Measurements from ENCODE around the gene DEFB124. TPM values are rescaled to one million over a fixed set of nuclear protein-coding genes. Genes with fewer than 3 reads are reported as not detected.
"Not testable (repeated sequence)": the region's sequence is repeated elsewhere in the genome, so short reads cannot be mapped to it uniquely, and the experiment has no call there.

Gene DEFB124
- not detected for polyA plus RNA-seq (2013, experiment 1 of 2; ENCODE audit: insufficient read length)
- not detected for polyA plus RNA-seq (2013, experiment 2 of 2; ENCODE audit: insufficient read length)

GRCh38 chr20:31474758-31475427 lies at the start of gene DEFB124, which contains the start of gene REM1:
Gene DEFB124, minus strand, starts transcription at chr20:31475127. Its CDS starts 2,114 bp downstream, at chr20:31473013.
Gene REM1, plus strand, starts transcription at chr20:31475288. Its CDS starts 1,158 bp downstream, at chr20:31476446.
- no peak for DNase-seq

DNA sequence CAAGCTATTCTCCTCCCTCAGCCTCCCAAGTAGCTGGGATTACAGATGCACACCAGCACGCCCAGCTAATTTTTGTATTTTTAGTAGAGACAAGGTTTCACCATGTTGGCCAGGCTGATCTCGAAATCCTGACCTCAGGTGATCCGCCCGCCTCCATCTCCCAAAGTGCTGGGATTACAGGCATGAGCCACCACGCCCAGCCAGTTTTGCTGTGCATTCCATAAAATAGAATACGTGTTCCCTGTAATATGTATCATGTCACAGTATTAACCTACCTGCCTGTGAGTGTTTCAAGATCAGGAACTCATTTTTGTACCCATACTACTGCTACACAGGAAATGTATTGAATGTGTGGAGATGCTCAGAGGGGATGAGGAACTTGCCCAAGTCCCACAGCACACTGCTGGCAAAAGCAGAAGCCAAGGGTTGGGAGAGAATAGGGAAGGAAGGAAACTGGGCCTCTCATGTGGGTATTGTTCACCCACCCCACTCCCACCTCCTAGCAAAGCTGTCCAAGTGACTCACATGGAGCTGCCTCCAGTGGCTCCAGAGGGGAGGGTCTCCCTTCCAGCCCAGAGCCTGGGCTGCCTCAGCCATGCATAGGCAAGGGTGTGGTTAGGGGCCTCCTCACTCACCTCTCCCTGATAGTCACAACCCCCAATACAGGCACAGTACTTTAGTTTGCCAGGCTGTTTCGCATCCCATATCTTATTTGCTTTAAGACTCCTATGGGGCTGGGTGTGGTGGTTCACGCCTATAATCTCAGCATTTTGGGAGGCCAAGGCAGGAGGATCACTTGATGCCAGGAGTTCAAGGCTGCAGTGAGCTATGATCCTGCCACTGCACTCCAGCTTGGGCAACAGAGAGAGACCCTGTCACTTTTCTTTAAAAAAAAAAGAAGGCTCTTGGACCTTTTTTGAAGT lies 48.7 kb upstream of the DEFB124 start:
- peak; percentile 58 for DNase-seq

DNA sequence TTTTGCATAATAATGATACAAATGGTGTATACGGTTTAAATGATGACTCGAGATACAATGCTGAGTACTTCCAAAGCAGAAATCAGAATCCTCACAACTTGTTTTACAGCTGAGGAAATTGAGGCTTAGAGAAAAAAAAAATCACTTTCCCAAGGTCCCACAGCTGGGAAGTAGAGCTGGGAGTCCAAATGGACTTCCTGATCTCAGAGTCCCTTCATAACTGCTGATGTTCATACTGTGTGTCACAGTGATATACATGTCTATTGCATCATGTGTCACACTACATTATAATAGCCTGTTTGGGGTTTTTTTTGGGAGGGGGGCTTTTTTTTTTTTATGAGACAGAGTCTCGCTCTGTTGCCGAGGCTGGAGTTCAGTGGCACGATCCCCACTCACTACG lies 47.8 kb upstream of the DEFB124 start:
- DNase-seq = no peak

- DNase-seq = not testable (repeated sequence)
These were observed 46.3 kb upstream of the DEFB124 start for GRCh38 chr20:31521267-31521666.

GRCh38 chr20:31517373-31517772 lies 42.4 kb upstream of the DEFB124 start:
- DNase-seq = peak; percentile 42

DNA sequence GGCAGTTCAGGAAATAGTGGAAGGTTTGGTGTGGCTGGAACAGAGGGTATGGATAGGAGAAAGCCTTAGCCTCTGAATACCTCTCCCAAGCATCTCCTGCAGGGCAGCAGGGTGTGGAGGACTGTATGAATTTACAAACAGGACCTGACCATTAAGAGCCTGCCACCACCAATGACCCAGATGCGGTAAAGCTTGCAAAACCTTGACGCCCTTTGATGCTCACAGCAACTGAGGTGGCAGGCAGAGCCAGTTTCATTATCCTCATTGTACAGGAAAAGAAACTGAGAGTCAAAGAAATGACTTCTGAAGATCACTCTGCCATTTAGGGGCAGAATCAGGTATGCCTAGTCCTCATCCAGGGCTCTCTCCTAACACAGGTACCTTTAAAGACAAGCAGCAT lies 41.7 kb upstream of the DEFB124 start:
- DNase-seq = no peak

DNA sequence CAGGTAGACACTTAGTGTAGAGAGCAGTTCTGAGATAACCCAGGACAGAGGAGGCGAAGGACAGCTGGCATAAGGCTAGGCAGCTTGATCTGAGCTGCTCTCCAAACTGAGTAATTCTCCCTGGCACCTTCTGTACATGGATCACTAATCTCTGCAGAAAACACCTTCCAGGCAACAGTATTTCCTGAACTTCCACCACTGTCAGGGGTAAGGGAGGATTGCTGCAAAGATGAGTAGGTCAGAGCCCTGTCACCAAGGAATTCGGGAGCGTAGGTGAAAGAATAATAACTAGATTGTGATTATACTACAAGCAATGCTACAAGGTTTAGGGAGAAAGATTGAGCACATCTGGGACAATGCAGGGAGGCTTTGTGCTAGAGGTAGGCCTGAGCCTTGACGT lies 41.2 kb upstream of the DEFB124 start:
- DNase-seq = no peak

GRCh38 chr20:31515775-31516107 lies 40.8 kb upstream of the DEFB124 start:
- no peak for DNase-seq

- no peak for DNase-seq
These were observed 40.3 kb upstream of the DEFB124 start for GRCh38 chr20:31515072-31515774.

DNA sequence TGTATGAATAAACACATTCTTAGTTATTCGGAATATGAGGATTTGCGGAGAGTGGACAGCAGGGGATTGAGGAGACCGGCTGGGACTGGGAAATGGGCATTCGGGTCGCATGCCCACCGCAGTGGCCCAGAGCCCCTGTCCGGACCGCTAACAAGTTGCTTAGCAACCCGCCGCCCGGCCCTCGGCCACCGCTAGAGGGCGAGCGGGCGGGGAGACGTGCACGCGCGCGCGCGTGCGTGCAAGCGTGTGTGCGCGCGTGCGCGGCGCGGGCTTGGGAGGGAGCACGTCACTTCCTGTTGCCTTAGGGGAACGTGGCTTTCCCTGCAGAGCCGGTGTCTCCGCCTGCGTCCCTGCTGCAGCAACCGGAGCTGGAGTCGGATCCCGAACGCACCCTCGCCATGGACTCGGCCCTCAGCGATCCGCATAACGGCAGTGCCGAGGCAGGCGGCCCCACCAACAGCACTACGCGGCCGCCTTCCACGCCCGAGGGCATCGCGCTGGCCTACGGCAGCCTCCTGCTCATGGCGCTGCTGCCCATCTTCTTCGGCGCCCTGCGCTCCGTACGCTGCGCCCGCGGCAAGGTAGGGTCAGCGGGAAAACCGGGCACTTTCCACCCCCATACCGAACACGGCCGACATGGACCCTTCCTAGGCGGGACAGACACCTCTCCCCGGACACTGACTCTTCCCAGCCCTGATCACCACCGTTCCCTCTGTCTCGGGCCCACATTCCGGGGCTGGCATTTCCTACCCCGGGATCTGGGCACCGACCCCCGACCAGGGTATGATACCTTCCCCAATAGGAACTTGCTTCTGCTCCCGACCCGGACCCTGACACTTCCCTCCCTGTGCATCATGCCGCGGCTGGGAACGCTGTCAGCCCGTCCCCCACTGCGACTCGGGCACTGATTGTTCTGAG lies 39.5 kb upstream of the DEFB124 start, which contains the start of gene HM13:
HM13 (plus strand) TSS at position 289 of the 918 bp plus-strand sequence; CDS start at position 399, 110 bp downstream.
- peak; percentile 90 for DNase-seq

DNA sequence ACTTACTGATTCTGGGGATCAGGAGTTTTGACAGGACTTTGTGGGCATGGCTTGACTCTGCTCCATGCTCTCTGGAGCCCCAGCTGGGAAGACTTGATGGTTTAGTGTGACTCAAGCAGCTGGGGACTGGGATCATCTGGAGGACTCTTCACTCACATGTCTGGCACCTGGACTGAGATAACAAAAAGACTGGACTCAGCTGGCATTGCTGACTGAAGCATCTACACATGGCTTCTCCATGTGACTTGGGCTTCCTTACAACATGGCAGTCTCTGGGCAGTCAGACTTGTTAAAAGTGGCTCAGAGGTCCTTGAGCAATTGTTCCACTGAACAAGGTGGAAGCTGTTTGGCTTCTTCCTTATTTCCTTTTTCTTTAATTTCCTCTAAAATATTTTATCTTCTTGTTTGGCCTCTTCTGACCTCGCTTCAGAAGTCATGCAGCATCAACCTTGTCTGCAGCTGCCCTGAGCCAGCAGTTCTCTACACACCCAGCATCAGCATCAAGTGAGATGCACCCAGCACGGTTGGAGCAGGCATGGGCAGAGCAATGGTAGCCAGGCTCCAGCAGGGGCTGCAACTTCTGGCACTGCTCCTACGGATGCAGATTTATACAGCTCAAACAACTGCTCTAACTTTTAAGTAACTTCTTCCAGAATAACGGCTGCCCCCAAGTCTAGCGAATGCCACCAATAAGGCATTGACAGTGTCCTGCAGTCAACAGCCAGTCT lies 33.8 kb upstream of the DEFB124 start:
- DNase-seq = no peak

DNA sequence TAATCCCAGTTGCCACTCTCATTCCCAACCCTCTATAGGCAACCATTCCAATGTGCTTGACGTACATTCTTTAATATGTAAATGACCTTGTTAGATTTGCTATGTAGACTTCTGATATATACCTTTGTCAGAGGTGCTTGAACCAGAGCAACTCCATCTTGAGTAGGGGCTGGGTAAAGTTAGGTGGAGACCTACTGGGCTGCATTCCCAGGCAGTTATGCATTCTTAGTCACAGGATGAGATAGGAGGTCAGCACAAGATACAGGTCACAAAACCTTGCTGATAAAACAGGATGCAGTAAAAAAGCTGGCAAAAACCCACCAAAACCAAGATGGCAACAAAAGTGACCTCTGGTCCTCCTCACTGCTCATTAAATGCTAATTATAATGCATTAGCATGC lies 31.0 kb upstream of the DEFB124 start:
- no peak for DNase-seq

- peak; percentile 70 for DNase-seq
These were observed 28.2 kb upstream of the DEFB124 start for GRCh38 chr20:31502884-31503673.

- no peak for DNase-seq
These were observed 25.6 kb upstream of the DEFB124 start for GRCh38 chr20:31500527-31500926.

- peak; percentile 81 for DNase-seq
These were observed 23.1 kb upstream of the DEFB124 start for GRCh38 chr20:31497838-31498540.

DNA sequence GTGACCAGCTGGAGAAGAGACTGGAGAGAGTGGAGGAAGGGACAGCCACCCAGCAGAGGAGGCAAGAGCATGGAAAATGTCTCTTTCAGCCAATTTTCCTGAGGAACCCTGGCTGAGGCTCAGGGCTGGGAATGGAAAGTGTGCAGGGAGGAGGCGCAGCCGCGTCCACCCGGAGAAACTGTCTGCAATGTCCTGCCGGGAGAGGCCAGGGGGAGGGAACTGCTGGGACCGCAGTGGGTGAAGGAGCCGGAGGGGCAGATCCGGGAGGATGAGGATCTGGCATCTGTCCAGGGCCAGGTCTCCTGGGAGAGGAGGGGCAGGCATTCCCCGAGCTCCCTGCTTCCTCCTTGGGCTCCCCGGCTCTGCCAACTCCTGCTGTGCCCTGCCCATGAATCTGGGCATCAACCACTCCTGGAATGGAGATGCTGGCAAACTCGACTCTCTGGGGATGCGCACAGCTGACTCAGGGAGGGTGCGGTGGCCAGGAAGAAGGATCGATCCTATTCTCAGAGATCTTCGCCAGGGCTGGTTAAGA lies 21.9 kb upstream of the DEFB124 start:
- no peak for DNase-seq

- DNase-seq = peak; percentile 29
These were observed 19.2 kb upstream of the DEFB124 start for GRCh38 chr20:31494131-31494530.

DNA sequence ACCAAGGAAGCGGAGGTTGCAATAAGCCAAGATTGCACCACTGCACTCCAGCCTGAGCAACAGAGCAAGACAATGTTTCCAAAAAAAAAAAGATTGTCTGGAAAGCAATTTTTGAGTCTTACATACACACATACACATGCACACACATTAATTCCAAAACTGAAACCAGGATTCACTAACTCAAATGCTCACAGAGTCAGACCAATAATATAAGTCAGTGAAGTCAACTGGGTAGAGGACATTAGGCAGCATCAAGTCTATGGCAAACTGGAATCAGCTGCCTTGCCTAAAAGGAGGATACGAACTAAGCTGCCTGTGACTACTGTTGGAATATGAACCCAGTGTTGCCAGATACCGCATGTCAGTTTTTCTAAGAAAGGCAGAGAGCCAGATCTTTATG lies 15.8 kb upstream of the DEFB124 start:
- no peak for DNase-seq

DNA sequence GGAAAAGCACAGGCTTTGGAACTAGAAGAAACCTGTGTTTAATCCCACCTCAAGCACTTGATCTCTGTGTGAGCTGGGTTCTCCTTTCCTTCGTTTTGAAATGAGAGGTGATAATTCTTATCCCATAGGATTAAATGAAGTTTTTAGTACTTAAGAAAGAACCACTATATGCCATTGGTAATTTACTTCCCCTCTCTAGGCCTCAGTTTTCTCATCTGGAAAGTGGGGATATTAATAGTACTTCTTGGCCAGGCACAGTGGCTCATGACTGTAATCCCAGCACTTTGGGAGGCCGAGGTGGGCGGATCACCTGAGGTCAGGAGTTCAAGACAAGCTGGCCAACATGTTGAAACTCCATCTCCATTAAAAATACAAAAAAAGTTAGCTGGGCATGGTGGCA lies 14.2 kb upstream of the DEFB124 start:
- DNase-seq = no peak
